CD4-positive, alpha-beta T cell treated with Interferon alpha-2 for 1 hour (primary cell): ENCODE measurements around the gene TADA2A.
"Not testable (repeated sequence)": the region's sequence is repeated elsewhere in the genome, so short reads cannot be mapped to it uniquely, and the experiment has no call there.

Source experiments
- DNase-seq, 2 donors: peaks; one replicate each; pipeline ENCODE4 v3.0.0-alpha.2; 2020 to 2022

TADA2A gene

GRCh38 chr17:37405522-37405921 is 1.2 kb upstream of the TADA2A start:
- not testable (repeated sequence) for DNase-seq

- DNase-seq: no peak
These were observed 591 bp upstream of the TADA2A start for GRCh38 chr17:37405955-37406634.

GRCh38 chr17:37408145-37408479 is 1.4 kb downstream of the TADA2A start:
- not testable (repeated sequence) for DNase-seq

- no peak for DNase-seq
These were observed 3.7 kb downstream of the TADA2A start for GRCh38 chr17:37410357-37410756.

- no peak for DNase-seq
These were observed 7.3 kb downstream of the TADA2A start for GRCh38 chr17:37413875-37414519.

- DNase-seq: no peak
These were observed 11.2 kb downstream of the TADA2A start for GRCh38 chr17:37417852-37418251.

GRCh38 chr17:37422971-37423625 is 16.4 kb downstream of the TADA2A start:
- DNase-seq: no peak

- no peak for DNase-seq
These were observed 18.6 kb downstream of the TADA2A start for GRCh38 chr17:37425268-37425667.

- no peak for DNase-seq
These were observed 22.4 kb downstream of the TADA2A start for GRCh38 chr17:37429039-37429438.

GRCh38 chr17:37429453-37429852 is 22.8 kb downstream of the TADA2A start:
- DNase-seq: no peak

GRCh38 chr17:37430051-37430627 is 23.5 kb downstream of the TADA2A start:
- DNase-seq: no peak

- DNase-seq: no peak
These were observed 26.0 kb downstream of the TADA2A start for GRCh38 chr17:37432671-37433070.

- DNase-seq: no peak
These were observed 31.5 kb downstream of the TADA2A start for GRCh38 chr17:37438141-37438540.

GRCh38 chr17:37440424-37440823 is 33.7 kb downstream of the TADA2A start:
- no peak for DNase-seq

GRCh38 chr17:37441369-37442014 is 34.8 kb downstream of the TADA2A start:
- not testable (repeated sequence) for DNase-seq

GRCh38 chr17:37446027-37446426 is 39.3 kb downstream of the TADA2A start:
- DNase-seq: no peak

GRCh38 chr17:37447641-37448040 is 41.0 kb downstream of the TADA2A start:
- DNase-seq: no peak

GRCh38 chr17:37450112-37450511 is 43.4 kb downstream of the TADA2A start:
- no peak for DNase-seq

- not testable (repeated sequence) for DNase-seq
These were observed 51.1 kb downstream of the TADA2A start for GRCh38 chr17:37457801-37458200.

- no peak for DNase-seq
These were observed 52.1 kb downstream of the TADA2A start for GRCh38 chr17:37458805-37459204.

GRCh38 chr17:37461668-37462067 is 55.0 kb downstream of the TADA2A start:
- DNase-seq: no peak

GRCh38 chr17:37462492-37462891 is 55.8 kb downstream of the TADA2A start:
- DNase-seq: no peak

GRCh38 chr17:37463039-37463438 is 56.4 kb downstream of the TADA2A start:
- DNase-seq: no peak
